NCI-H446 (cell line): ENCODE data around the gene LYPLAL1.
A peak's percentile ranks its signal among the peaks of the same experiment; 100 is the strongest.

Experiments used
- DNase-seq, 2 experiments: peaks; one replicate each; lab custom pipeline; 2025; lab: John Stamatoyannopoulos, UW

Gene LYPLAL1

GRCh38 chr1:219173758-219174459 lies at the start of gene LYPLAL1:
Gene LYPLAL1 (plus strand): TSS chr1:219173878. CDS start chr1:219173891, 13 bp downstream.
- DNase-seq, result peak; percentile 72 to 93

GRCh38 chr1:219124163-219124562 lies 49.5 kb upstream of the LYPLAL1 start:
- DNase-seq, result no peak

GRCh38 chr1:219125342-219125741 lies 48.3 kb upstream of the LYPLAL1 start:
- no peak for DNase-seq

GRCh38 chr1:219126377-219126776 lies 47.3 kb upstream of the LYPLAL1 start:
- no peak for DNase-seq

GRCh38 chr1:219128957-219129356 lies 44.7 kb upstream of the LYPLAL1 start:
- DNase-seq, result no peak

GRCh38 chr1:219130366-219130935 lies 43.2 kb upstream of the LYPLAL1 start:
- DNase-seq, result no peak

- no peak for DNase-seq
These were observed 40.7 kb upstream of the LYPLAL1 start for GRCh38 chr1:219132939-219133338.

- no peak for DNase-seq
These were observed 34.9 kb upstream of the LYPLAL1 start for GRCh38 chr1:219138747-219139146.

GRCh38 chr1:219140303-219140877 lies 33.3 kb upstream of the LYPLAL1 start:
- no peak for DNase-seq

GRCh38 chr1:219143735-219144134 lies 29.9 kb upstream of the LYPLAL1 start:
- no peak for DNase-seq

- DNase-seq, result no peak
These were observed 28.9 kb upstream of the LYPLAL1 start for GRCh38 chr1:219144658-219145315.

- no peak for DNase-seq
These were observed 26.1 kb upstream of the LYPLAL1 start for GRCh38 chr1:219147571-219148019.

- no peak for DNase-seq
These were observed 24.6 kb upstream of the LYPLAL1 start for GRCh38 chr1:219149009-219149577.

GRCh38 chr1:219149953-219150352 lies 23.7 kb upstream of the LYPLAL1 start:
- DNase-seq, result no peak

- DNase-seq, result no peak
These were observed 22.8 kb upstream of the LYPLAL1 start for GRCh38 chr1:219150913-219151312.

- DNase-seq, result no peak
These were observed 22.2 kb upstream of the LYPLAL1 start for GRCh38 chr1:219151467-219151866.

- DNase-seq, result no peak
These were observed 20.9 kb upstream of the LYPLAL1 start for GRCh38 chr1:219152751-219153150.

- no peak for DNase-seq
These were observed 20.0 kb upstream of the LYPLAL1 start for GRCh38 chr1:219153723-219154122.

- no peak for DNase-seq
These were observed 18.5 kb upstream of the LYPLAL1 start for GRCh38 chr1:219155135-219155534.

GRCh38 chr1:219159946-219160645 lies 13.6 kb upstream of the LYPLAL1 start:
- no peak for DNase-seq

- no peak for DNase-seq
These were observed 12.7 kb upstream of the LYPLAL1 start for GRCh38 chr1:219160967-219161366.

- no peak for DNase-seq
These were observed 12.3 kb upstream of the LYPLAL1 start for GRCh38 chr1:219161371-219161770.
